Sigmoid colon (tissue), 4 donors: ENCODE data around the gene CNOT3.

Experiments
- EP300 ChIP-seq, 4 donors: sonication (generic); formaldehyde crosslinking; IDR thresholded peaks; one replicate each; pipeline ENCODE4 v1.6.1; 2017; ENCODE audit warnings: antibody characterized with exemption in 4 of 4
- POLR2A ChIP-seq, 2 donors: fragments of 450-650 bp; IDR thresholded peaks; one replicate each; pipeline ENCODE4 v1.6.1; 2016; ENCODE audit warnings: antibody characterized with exemption in 2 of 2, mild to moderate bottlenecking in 2 of 2, moderate library complexity in 2 of 2

DNA sequence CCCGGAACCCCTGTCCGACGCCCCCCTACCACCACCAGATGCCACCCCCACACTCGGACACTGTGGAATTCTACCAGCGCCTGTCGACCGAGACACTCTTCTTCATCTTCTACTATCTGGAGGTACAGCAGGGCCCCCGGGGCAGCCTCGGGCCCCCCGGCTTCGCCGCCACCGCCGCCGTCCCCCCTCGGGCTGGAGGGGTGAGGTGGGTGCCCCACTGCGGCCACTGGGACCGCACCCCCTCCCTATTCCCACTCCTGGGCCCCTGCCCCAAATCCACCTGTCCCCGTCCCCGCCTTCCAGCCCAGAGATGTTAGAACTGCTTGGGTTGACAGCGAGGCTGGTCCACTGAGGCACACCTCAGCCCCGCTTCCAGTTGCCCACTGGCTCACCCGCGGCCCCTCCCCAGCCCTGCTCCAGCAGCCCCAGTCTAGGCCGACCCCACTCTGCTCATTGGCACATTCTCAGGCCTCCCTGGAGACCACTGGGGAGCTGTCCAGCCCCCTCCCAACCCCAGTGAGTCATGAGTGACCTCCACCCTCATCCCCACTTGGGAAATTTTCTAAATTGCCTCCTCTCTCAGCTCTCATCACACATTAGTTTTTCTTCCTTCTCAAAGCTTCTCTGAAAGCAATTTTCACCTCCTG lies 15.4 kb downstream of the CNOT3 start:
- TF ChIP-seq EP300 (IDR thresholded peaks at IDR 0.05) (no peak), POLR2A (IDR thresholded peaks at IDR 0.05) (no peak)
